A204.1 (cell line): ENCODE results near the gene KLHL29.

Source experiments
- FAIRE-seq: peaks from 2 replicates; lab custom pipeline; 2012; peaks lifted over from hg19 to GRCh38; lab: Jason Lieb, UNC

The KLHL29 gene

DNA sequence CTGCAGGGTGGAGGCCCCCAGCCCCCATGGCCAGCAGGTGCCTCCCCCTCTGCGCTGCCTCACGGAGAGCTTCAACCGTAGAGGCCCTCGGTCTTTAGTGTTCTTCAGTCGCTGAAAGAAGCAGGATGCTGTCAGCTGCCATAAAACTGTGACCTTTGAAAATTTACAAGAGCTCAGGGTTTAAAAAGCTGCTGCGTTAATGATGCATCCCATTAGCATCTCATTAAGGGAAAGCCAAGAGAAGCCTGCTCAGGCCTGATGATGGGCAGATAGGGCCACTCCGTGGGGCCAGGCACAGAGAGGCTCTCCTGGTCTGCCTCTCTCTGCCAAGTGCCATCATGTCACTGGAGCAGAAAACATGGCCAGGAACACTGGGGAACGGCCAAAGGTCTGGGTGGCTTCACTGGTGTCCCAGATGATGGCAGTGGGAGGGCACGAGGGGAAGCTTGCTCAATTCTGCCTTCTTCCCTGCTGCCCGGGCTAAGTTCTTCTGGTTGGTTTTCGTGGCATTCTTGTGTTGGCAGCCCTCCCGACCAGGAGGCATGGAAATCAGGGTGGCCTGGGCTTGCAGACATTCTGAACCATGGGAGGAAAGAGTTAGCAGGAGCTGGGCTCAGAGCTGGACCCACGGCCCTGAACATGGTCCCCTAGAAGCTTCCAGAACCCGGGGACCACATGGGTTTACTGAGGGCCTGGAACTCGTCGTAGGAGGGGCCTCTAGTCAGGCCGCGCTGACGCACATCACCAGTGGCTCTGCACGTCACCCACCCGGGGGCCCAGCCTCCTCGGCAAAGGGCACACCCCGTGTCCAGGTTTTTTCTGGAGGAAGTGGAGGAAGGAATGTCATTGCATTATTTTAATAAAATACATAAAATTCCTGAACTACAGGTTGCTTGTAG lies 250.7 kb downstream of the KLHL29 start:
- FAIRE-seq: no peak

- FAIRE-seq: no peak
Measured at GRCh38 chr2:23636426-23636825, 251.4 kb downstream of the KLHL29 start.

DNA sequence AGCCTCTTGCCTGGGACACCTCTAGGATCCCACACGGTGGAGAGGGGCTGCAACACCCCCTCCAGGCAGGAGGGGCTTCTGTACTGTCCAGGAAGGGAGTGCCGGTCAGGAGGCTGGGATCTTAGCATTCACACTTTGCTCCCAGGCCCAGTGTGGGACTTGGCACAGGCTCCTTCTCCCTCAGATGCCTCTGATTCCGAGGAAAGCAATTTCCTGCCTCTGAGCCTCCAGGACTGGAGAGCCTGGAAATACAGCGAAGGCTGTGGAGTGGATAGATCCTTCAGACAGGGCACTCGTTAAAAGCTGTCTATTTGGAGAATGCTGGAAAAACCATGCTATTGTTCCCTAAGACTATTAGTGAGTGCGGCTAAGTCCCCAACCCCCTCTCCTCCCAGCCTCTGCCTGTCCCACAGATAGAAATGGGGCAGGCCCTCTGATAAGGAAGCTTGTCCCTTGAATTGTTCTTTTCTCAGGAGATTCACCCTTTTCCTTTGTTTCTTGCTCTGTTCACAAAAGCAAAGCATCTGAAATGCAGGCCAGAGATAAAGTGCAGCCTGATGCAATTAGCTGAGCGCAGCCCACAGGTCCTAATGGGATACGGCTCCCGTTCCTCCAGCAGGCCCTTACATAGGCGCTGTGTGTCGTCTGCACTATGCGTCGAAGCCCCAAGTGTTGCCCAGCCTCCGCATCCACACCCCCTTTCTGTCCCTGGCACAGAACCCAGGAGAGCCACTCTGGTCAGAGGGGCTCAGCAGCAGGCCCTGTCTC lies 252.2 kb downstream of the KLHL29 start:
- FAIRE-seq: no peak

- no peak for FAIRE-seq
Measured at GRCh38 chr2:23639406-23639982, 254.5 kb downstream of the KLHL29 start.

- no peak for FAIRE-seq
Measured at GRCh38 chr2:23640711-23641110, 255.7 kb downstream of the KLHL29 start.

- no peak for FAIRE-seq
Measured at GRCh38 chr2:23642516-23642915, 257.5 kb downstream of the KLHL29 start.

GRCh38 chr2:23645230-23645808 lies 260.3 kb downstream of the KLHL29 start:
- no peak for FAIRE-seq

DNA sequence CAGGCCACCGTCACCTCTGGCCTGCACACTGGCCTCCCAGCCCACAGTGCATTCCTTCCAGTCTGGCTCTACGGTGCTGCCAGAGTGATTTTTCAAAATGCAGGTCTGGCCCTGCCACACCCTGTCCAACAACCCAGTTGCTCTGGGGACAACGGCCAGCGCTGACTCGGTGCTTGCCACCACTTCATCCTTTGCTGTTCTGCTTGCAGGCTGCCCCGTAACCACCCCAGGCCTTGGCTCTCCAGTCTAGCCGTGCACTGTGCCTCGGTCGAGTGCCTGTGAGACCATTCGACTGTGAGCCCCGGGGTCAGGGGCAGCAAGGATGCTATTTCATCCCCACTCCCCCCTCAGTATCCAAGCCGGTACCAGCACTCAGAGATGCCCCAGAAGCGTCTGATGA lies 262.6 kb downstream of the KLHL29 start:
- FAIRE-seq: no peak

GRCh38 chr2:23649303-23649702 lies 264.3 kb downstream of the KLHL29 start:
- no peak for FAIRE-seq

DNA sequence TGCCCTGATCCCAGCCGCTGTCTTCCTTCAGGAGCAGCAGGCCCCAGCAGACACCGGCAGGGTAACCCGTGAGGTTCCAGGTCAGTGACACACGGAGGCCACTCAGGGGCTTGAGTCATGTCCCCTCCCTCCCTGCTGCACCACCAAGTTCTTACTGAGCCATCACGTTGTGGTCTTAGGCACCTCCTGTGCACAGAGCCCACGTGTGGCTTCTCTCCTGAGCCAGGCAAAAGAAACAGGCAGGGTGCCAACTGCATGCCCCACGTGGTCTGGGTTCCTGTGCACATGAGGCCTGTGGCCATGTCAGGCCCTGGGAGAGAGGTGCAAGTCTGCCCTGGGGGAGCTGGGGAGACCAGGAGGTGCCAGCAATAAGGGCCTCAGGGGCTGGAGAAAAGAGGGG lies 264.8 kb downstream of the KLHL29 start:
- no peak for FAIRE-seq

GRCh38 chr2:23651187-23652080 lies 266.5 kb downstream of the KLHL29 start:
- no peak for FAIRE-seq

DNA sequence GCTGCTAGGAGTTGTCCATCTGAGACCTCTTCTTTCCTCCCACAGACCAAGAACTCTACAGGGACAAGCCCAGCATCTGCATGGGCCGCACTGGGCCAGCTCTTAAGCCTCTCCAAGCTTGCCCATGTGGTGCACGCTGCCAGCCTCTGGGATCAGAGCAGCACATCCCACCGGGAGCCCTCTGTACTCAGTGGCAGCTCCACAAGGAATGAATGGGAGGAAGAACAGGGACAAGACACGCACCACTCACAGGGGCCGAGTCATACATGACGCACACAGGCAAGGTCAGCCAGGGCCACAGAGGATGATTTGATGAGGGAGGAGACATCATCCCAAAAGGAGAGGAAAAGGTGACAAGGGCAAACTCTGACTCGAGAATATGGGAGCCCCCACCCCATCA lies 268.3 kb downstream of the KLHL29 start:
- no peak for FAIRE-seq

DNA sequence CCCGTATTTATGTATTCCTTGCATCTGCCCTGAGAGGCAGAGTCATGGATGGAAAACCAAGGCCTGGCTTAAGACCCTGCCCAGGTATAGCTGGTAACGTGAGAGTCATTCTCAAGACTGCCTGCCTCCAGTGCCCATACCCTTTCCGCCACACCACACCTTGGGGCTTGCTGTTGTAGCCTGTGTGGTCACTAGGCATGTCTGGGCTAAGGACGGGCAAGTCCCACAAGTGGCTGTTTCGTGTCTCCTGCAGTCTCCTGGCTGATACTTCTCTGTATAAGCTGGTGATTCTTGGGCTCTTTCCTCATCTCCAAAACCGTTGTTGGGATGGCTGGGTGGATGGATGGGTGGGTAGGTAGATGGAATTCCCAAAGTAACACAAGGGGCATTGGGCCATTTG lies 269.8 kb downstream of the KLHL29 start:
- no peak for FAIRE-seq

- no peak for FAIRE-seq
Measured at GRCh38 chr2:23655934-23656596, 271.1 kb downstream of the KLHL29 start.

GRCh38 chr2:23656597-23656973 lies 271.6 kb downstream of the KLHL29 start:
- no peak for FAIRE-seq

DNA sequence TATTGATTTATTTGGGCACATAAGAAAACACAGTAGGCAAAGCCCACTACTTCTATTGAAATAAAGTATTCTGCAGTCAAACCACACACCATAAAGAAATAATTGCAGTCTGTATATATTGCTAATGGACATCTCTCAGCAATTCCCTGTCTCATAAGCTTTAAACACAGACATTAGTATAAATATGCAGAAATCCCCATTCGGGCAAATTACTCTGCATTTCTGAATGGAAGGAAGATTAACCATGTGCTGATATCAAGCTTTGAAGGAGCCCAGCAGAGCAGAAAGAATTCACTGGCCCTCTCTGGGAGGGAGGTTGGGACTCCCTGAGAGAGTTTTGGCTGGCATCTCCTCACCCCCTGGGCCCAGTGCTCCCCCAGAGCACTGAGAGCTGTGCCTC lies 272.4 kb downstream of the KLHL29 start:
- no peak for FAIRE-seq

GRCh38 chr2:23657934-23658333 lies 273.0 kb downstream of the KLHL29 start:
- no peak for FAIRE-seq

- no peak for FAIRE-seq
Measured at GRCh38 chr2:23658466-23658942, 273.5 kb downstream of the KLHL29 start.

DNA sequence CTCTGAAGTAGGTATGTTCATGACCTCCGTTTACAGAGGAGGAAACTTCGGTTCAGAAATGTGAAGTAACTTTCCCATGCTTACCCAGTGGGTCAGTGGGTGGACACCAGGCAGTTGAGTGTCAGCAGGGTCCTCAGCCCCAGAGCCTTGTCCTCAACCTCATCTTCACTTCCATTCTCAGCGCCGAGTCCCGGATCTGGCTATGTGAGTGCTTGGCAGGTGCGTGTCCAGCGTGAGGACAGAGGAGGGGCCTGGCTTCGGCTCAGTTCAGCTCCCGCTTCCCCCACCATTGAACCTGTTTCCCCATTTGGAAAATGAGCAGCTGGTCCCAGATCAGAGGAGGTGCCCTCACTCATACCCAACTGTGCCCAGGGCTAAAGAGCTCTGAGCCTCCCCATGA lies 274.3 kb downstream of the KLHL29 start:
- no peak for FAIRE-seq

- FAIRE-seq: no peak
Measured at GRCh38 chr2:23659773-23660172, 274.8 kb downstream of the KLHL29 start.

DNA sequence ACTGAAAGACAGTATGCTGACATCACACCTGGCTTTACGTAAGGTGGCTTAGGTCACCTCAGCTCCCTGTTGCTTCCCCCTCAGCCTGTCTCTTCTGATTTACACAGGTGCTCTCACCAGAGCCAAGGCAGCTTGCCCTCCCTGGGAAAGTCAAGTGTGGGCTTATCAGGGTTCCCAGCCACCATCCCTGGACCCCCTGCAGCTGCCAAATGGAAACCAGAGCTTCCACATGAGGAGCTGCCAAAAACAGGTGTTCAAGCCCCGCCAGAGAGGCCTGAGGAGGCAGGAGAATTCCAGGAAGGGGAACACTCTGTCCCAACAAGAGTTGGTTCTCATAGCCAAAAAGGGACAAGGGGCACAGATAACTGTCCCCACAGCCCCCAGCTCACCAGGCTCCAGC lies 275.3 kb downstream of the KLHL29 start:
- FAIRE-seq: no peak
